ENCODE results near the gene MAD1L1. TPM values are rescaled to one million over a fixed set of nuclear protein-coding genes. Genes with fewer than 3 reads are reported as not detected.

Gene MAD1L1
- total RNA-seq, 4 donors from 2014 or later: 18.4 to 39.1 (median 25.7) TPM

GRCh38 chr7:1907751-1908365 is 324.9 kb downstream of the MAD1L1 start:
- ATAC-seq (ENCODE audit: low FRiP score) (no peak), DNase-seq (ENCODE audit: low spot score) (no peak)
- TF ChIP-seq, protein P1, sequence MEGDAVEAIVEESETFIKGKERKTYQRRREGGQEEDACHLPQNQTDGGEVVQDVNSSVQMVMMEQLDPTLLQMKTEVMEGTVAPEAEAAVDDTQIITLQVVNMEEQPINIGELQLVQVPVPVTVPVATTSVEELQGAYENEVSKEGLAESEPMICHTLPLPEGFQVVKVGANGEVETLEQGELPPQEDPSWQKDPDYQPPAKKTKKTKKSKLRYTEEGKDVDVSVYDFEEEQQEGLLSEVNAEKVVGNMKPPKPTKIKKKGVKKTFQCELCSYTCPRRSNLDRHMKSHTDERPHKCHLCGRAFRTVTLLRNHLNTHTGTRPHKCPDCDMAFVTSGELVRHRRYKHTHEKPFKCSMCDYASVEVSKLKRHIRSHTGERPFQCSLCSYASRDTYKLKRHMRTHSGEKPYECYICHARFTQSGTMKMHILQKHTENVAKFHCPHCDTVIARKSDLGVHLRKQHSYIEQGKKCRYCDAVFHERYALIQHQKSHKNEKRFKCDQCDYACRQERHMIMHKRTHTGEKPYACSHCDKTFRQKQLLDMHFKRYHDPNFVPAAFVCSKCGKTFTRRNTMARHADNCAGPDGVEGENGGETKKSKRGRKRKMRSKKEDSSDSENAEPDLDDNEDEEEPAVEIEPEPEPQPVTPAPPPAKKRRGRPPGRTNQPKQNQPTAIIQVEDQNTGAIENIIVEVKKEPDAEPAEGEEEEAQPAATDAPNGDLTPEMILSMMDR (IDR thresholded peaks at IDR 0.05): no peak

GRCh38 chr7:1906988-1907745 is 325.6 kb downstream of the MAD1L1 start:
- TF ChIP-seq, protein P1 (IDR thresholded peaks at IDR 0.05): no peak
- DNase-seq (ENCODE audit: low spot score): no peak
- ATAC-seq (ENCODE audit: low FRiP score): no peak

- ATAC-seq (ENCODE audit: low FRiP score) (no peak), DNase-seq (ENCODE audit: low spot score) (no peak)
- TF ChIP-seq, protein P1 (IDR thresholded peaks at IDR 0.05): no peak
Measured at GRCh38 chr7:1906087-1906830, 326.5 kb downstream of the MAD1L1 start.

- no peak for ATAC-seq (ENCODE audit: low FRiP score)
- TF ChIP-seq, protein P1 (IDR thresholded peaks at IDR 0.05): no peak
- DNase-seq (ENCODE audit: low spot score): no peak
Measured at GRCh38 chr7:1902231-1902855, 330.4 kb downstream of the MAD1L1 start.

DNA sequence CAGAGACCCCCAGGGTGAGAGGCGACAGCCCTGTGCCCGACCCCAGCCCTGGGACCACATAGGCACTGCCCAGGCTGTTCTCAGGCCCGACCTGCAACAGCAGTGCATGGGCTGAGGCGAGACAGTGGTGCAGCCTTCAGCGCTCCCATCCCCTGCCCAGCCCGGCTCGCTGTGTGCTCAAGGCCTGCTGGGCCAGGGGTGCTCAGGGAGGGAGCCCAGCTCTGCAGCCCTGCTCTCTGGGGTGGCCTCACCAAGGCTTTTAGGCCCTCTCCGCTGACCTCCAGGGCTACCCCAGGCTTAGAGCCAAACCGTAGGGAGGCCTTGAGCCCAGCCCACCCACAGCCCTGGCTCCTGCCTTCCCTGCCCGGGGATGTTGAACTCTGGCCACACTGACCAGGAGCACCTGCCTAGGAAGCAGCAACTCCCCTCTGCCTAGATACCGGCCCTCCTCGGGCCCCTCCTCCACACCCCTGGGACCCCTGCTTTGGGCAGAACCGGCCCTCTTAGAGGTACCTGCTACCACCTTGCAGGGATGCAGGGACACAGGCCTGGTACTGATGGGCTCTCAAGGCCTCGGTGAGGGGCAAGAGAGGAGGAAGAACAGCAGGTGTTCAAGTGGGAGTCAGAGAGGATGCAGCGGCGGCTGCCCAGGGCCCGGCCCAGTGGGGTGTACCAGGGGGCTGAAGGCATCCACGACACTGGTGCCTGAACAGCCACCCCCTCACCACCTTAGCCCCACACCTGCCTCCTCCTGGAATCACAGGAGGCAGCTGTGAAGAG is 331.1 kb downstream of the MAD1L1 start:
- TF ChIP-seq, protein P1 (IDR thresholded peaks at IDR 0.05): no peak
- DNase-seq (ENCODE audit: low spot score) (no peak), ATAC-seq (ENCODE audit: low FRiP score) (no peak)

DNA sequence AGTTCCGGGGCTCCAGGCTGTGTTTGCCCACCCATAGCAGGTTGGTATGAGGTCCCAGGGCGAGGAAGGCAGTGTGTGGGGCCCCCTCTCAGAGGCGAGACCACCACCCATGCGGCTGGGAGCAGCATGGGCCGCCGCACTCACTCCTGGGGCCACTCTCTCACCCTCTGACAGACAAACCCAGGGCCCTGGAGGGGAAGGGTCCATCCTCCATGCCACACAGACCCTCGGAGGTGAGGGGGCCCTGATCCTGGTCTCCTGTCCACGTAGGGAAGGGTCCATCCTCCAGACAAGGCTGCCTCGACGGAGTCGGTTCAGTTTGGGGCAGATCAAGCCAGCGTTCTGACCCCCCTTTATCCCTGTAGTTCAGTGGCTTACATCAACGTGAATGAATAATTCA is 331.9 kb downstream of the MAD1L1 start:
- DNase-seq (ENCODE audit: low spot score): no peak
- TF ChIP-seq, protein P1 (IDR thresholded peaks at IDR 0.05): no peak
- no peak for ATAC-seq (ENCODE audit: low FRiP score)
